MM.1S (cell line): Measurements from ENCODE around the gene TMEM242.

Experiments
- DNase-seq: peaks from one replicate; pipeline ENCODE4 v3.0.0-alpha.2; 2015
- H2AFZ ChIP-seq: fragments of 300-600 bp; sonication (generic); 2 replicates; pipeline ENCODE4 v1.6.0; 2016; ENCODE audit warnings: antibody characterized with exemption, low read length
- H3F3A ChIP-seq: fragments of 300-600 bp; sonication (generic); 2 replicates; pipeline ENCODE4 v1.6.1; 2016; ENCODE audit warnings: mild to moderate bottlenecking, antibody characterized with exemption, low read length, moderate library complexity, mixed read lengths; ENCODE audit not compliant: insufficient read depth
- H3K27ac ChIP-seq: fragments of 300-600 bp; sonication (generic); 2 replicates; pipeline ENCODE4 v1.5.1; 2016; ENCODE audit warnings: mild to moderate bottlenecking, low read length
- H3K27me3 ChIP-seq: fragments of 300-600 bp; sonication (generic); replicated peaks from 2 replicates; pipeline ENCODE4 v1.6.0; 2016; ENCODE audit warnings: low read length; ENCODE audit not compliant: insufficient read depth
- H3K36me3 ChIP-seq: fragments of 300-600 bp; sonication (generic); replicated peaks from 2 replicates; pipeline ENCODE4 v1.6.1; 2016; ENCODE audit warnings: mild to moderate bottlenecking, low read length, mixed read lengths; ENCODE audit not compliant: insufficient read depth
- H3K4me1 ChIP-seq: fragments of 300-600 bp; sonication (generic); 2 replicates; pipeline ENCODE4 v1.6.1; 2016; ENCODE audit warnings: low read length, mixed read lengths
- H3K4me2 ChIP-seq: fragments of 300-600 bp; sonication (generic); 2 replicates; pipeline ENCODE4 v1.6.0; 2016; ENCODE audit warnings: low read depth, low read length
- H3K4me3 ChIP-seq: fragments of 300-600 bp; sonication (generic); 2 replicates; pipeline ENCODE4 v1.5.1; 2016; ENCODE audit warnings: low read length, mixed read lengths
- H3K79me2 ChIP-seq: fragments of 300-600 bp; sonication (generic); 2 replicates; pipeline ENCODE4 v1.6.1; 2016; ENCODE audit warnings: mixed run types, low read length, mixed read lengths
- H3K9ac ChIP-seq: fragments of 300-600 bp; sonication (generic); 2 replicates; pipeline ENCODE4 v1.6.1; 2016; ENCODE audit warnings: low read length, mixed read lengths
- H3K9me2 ChIP-seq: fragments of 300-600 bp; sonication (generic); replicated peaks from 2 replicates; pipeline ENCODE4 v1.6.1; 2016; ENCODE audit warnings: mild to moderate bottlenecking, low read length, mixed read lengths; ENCODE audit not compliant: insufficient read depth
- H3K9me3 ChIP-seq: fragments of 300-600 bp; sonication (generic); replicated peaks from 2 replicates; pipeline ENCODE4 v1.6.1; 2016; ENCODE audit warnings: mild to moderate bottlenecking, low read length, mixed read lengths; ENCODE audit not compliant: insufficient read depth
- H4K20me1 ChIP-seq: fragments of 300-600 bp; sonication (generic); 2 replicates; pipeline ENCODE4 v1.6.1; 2016; ENCODE audit warnings: mild to moderate bottlenecking, low read length, moderate library complexity, mixed read lengths; ENCODE audit not compliant: insufficient read depth
- EZH2 ChIP-seq: fragments of 300-600 bp; sonication (generic); optimal IDR thresholded peaks from 2 replicates; pipeline ENCODE3; 2017; ENCODE audit warnings: low read depth, mild to moderate bottlenecking, antibody characterized with exemption, low read length, mixed read lengths
- EZH2phosphoT487 ChIP-seq: fragments of 300-600 bp; sonication (generic); IDR thresholded peaks from 2 replicates; pipeline ENCODE4 v1.6.1; 2018; ENCODE audit warnings: antibody characterized with exemption, low read length
- TF ChIP-seq, protein P1 (sequence below): fragments of 300-600 bp; sonication (generic); IDR thresholded peaks from 2 replicates; pipeline ENCODE4 v1.5.1; 2016; ENCODE audit warnings: antibody characterized with exemption, low read length, mixed read lengths

TMEM242 gene

DNA sequence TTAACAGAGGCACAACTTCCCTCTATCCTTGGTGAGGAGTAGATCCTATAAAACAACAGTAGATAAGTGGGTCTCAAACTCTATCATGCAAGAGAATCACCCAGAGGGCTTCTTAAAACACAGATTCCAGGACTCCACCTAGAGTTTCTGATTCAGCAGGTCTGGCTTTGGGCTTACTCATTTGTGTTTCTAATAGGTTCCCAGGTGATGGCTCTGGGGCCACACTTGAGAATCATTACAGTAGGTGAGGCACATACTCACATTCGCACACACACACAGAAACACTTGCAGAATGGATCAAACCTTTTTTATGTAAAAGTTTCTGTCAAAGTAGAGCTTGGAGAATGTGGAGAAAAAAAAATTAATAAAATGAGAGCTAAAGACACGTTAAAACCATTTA, 52.4 kb downstream of the TMEM242 start:
- no peak for DNase-seq
- no peak overlapping the region for H2AFZ ChIP-seq
- no peaks in the 10 kb centered on the region for H3K79me2 ChIP-seq
- H3K4me3 ChIP-seq: no peak overlapping the region
- H3K4me1 ChIP-seq: no peaks in the 10 kb centered on the region
- H3K27me3 ChIP-seq: no peaks in the 10 kb centered on the region
- H3F3A ChIP-seq: no peaks in the 10 kb centered on the region
- H3K27ac ChIP-seq: no peak overlapping the region
- no peaks in the 10 kb centered on the region for H3K9me3 ChIP-seq
- H3K9me2 ChIP-seq: no peaks in the 10 kb centered on the region
- no peak for TF ChIP-seq EZH2
- TF ChIP-seq EZH2phosphoT487: no peak
- TF ChIP-seq, protein P1, sequence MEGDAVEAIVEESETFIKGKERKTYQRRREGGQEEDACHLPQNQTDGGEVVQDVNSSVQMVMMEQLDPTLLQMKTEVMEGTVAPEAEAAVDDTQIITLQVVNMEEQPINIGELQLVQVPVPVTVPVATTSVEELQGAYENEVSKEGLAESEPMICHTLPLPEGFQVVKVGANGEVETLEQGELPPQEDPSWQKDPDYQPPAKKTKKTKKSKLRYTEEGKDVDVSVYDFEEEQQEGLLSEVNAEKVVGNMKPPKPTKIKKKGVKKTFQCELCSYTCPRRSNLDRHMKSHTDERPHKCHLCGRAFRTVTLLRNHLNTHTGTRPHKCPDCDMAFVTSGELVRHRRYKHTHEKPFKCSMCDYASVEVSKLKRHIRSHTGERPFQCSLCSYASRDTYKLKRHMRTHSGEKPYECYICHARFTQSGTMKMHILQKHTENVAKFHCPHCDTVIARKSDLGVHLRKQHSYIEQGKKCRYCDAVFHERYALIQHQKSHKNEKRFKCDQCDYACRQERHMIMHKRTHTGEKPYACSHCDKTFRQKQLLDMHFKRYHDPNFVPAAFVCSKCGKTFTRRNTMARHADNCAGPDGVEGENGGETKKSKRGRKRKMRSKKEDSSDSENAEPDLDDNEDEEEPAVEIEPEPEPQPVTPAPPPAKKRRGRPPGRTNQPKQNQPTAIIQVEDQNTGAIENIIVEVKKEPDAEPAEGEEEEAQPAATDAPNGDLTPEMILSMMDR: no peak
- no peaks in the 10 kb centered on the region for H4K20me1 ChIP-seq
- H3K36me3 ChIP-seq: no peaks in the 10 kb centered on the region
- H3K9ac ChIP-seq: no peak overlapping the region
- H3K4me2 ChIP-seq: no peak overlapping the region

DNA sequence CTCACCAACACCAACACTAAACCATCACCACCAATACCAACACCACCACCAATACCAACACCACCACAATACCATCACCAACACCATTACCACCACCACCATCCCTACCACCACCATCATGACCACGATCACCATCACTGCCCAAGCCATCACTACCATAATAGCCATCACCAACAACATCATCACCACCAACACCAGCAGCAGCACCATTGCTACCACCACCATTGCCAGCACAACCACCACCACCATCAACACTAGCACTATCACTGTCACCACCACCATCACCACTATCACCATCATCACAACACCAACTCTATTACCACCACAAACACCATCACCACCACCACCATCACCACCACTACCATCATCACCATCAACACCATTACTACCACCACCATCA, 53.0 kb downstream of the TMEM242 start:
- TF ChIP-seq, protein P1: no peak
- TF ChIP-seq EZH2: no peak
- no peak for TF ChIP-seq EZH2phosphoT487
- no peaks in the 10 kb centered on the region for H3K36me3 ChIP-seq
- H3K27ac ChIP-seq: no peak overlapping the region

DNA sequence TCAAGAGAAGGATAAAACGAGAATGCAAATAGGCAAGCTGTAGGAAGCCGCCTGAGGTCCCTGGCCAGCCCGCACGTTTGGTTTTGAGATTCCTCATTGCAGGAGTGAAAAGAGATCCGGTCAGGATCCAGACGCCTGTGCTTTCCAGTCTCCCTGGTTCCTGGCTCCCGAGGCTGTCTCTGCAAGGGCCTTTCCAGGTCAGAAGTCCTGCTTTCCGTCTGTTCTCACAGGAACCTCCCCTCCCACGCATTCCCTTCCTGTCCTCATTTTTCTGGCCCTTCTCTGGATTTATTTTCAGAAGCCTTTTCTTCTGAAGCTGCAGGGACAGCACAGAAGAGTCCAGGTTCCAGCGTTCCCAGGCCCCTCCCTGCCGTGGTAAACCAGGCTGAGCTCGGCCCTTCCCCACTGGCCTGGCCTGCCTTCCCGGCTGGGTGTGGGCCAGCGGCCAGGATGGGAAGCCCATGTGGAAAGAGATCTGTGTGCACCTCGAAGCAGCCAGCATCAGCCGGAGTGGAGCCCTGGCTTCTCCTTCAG, 54.0 kb downstream of the TMEM242 start:
- no peak for DNase-seq
- no peak overlapping the region for H2AFZ ChIP-seq
- no peak overlapping the region for H3K4me2 ChIP-seq

More for the DNA sequence above, 53.0 kb downstream of the TMEM242 start:
- H3K4me3 ChIP-seq: no peak overlapping the region
- no peaks in the 10 kb centered on the region for H3K4me1 ChIP-seq
- no peaks in the 10 kb centered on the region for H3K9me3 ChIP-seq
- H3K4me2 ChIP-seq: no peak overlapping the region
- no peak overlapping the region for H2AFZ ChIP-seq
- no peak overlapping the region for H3K9ac ChIP-seq
- H3F3A ChIP-seq: no peaks in the 10 kb centered on the region
- H3K9me2 ChIP-seq: no peaks in the 10 kb centered on the region
- H4K20me1 ChIP-seq: no peaks in the 10 kb centered on the region
- no peaks in the 10 kb centered on the region for H3K79me2 ChIP-seq
- H3K27me3 ChIP-seq: no peaks in the 10 kb centered on the region
- DNase-seq: no peak

More for the DNA sequence above, 54.0 kb downstream of the TMEM242 start:
- H3K27ac ChIP-seq: no peak overlapping the region
- H3K79me2 ChIP-seq: no peaks in the 10 kb centered on the region
- no peak for TF ChIP-seq EZH2phosphoT487
- no peak for TF ChIP-seq EZH2
- TF ChIP-seq, protein P1: no peak
- no peak overlapping the region for H3K4me3 ChIP-seq
- H3K4me1 ChIP-seq: no peaks in the 10 kb centered on the region
- no peak overlapping the region for H3K9ac ChIP-seq
- no peaks in the 10 kb centered on the region for H4K20me1 ChIP-seq
- H3K9me2 ChIP-seq: no peaks in the 10 kb centered on the region
- no peaks in the 10 kb centered on the region for H3K36me3 ChIP-seq
- no peaks in the 10 kb centered on the region for H3K9me3 ChIP-seq
- no peaks in the 10 kb centered on the region for H3K27me3 ChIP-seq
- H3F3A ChIP-seq: no peaks in the 10 kb centered on the region
